NCI-H187 treated with DMSO at 0.1 percent for 48 hours (cell line): ENCODE results near the gene KCTD16.

Experiments
- DNase-seq: peaks from one replicate; lab custom pipeline; 2025; lab: John Stamatoyannopoulos, UW

Gene KCTD16

DNA sequence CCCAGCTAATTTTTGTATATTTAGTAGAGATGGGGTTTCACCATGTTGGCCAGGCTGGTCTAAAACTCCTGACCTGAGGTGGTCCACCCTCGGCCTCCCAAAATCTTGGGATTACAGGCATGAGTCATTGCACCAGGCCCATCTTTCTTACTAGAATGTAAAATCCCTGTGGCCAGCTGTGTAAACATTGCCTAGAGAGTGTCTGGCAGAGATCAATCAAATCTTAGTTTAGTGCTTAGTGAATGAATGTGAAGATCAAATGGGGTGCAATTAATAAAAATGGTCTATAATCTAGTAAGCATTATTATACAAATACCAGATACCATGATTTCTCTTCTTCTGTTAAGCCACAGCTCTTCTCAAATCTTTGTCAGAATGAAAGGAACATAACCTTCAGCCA is 289.9 kb downstream of the KCTD16 start:
- no peak for DNase-seq

DNA sequence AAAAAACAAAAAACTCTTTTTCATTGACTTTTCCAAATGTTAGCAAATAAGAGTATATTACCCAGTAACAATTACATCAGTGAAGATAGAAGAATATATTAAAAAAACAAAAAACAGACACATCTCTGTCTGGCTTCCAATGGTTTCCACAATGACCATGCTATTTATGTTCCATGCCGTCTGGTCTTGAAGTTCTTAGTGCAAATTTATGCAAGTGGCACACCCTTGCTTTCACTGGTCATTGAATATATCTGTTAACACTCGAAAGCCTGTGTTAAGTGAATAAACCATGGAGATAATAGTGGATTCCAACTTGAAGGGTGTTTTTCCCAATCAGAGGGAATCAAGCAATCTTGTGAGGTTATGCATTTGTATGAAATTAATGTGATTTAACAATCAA is 291.9 kb downstream of the KCTD16 start:
- no peak for DNase-seq

DNA sequence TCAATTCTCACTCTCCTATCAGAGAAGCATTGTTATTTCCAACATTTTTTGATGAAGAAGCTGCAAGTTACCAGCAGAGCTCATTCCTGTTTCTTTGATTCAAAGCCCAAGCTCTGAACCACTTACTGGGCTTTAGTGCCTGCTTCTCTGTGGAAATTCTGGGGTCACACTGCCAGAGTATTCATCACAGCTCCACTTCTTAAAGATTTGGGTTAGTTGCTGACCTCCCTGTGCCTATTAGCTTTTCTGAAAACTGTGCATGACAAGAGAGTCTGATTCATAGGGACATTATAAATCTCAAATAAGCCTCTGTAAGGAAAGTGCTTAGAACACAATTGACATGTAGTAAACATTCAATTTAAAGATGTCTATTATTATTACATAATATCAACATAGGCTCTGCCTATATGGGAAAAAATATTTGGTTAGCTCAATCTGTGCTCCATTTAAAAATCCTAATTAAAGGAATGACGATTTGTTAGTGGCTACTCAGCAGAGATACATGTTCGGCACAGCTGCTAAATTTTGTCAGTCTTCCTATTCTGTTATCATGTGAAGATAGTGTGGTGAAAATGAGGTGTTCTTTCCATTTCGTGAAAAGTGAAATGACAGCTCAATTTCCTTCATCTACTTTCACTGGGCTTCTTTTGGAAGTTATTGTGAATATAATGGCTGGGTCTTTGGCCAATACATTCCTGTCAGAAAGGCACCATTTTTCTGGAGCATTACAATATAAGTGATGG is 293.0 kb downstream of the KCTD16 start:
- DNase-seq = no peak

DNA sequence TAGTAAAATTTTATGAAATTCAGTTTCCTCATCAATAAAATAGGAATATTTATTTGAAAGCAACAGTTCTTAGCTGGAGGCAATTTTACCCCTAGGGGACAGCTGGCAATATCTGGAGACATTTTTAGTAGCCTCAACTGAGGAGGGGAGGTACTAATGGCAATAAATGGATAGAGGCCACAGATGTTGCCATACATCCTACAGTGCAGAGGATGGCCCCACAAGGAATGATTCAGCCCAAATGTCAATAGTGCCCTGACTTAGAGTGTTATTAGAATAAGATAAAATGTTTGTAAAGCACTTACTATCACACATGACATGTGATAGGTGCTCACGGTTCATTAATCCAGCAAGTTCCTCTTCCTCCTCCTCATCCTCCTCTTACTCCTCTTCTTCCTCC is 293.6 kb downstream of the KCTD16 start:
- DNase-seq = no peak

DNA sequence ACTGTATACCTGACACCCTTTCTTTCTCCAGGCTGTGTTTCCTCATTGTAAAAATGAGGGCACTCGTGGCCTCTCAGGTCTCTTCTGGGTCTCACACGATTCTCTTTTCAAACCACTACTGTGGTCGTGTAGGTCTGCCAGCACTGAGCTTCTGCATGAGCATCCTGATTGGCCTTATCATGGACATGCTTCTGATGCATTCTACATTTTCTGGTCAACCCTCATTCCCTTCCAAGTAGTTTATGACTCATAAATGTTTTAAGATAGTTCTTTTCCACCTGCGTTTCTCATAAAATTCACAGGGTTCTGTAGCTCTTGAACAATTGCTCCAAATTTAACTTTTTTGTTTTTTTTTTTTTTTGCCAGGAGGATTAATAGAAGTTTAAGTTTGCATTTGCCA is 294.8 kb downstream of the KCTD16 start:
- no peak for DNase-seq

DNA sequence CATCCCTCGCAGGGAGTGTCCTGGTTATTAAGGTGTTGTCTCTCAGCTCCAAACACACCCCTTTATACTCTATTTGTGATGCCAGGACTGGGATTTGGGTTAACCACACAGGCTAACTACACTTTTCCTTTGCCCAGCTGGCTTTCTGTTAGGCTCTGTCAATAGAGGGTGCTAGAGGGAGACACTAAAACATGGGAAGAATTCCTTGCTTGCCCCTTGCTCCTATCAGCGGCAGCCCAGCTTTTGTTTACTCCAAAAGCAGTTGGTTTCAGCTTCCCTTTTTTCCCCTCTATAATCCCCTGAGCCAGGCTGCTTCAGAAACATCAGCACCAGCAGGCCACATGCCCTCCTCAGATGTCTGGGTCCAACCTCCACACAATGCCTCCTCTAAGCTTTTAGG is 297.1 kb downstream of the KCTD16 start:
- DNase-seq = no peak

DNA sequence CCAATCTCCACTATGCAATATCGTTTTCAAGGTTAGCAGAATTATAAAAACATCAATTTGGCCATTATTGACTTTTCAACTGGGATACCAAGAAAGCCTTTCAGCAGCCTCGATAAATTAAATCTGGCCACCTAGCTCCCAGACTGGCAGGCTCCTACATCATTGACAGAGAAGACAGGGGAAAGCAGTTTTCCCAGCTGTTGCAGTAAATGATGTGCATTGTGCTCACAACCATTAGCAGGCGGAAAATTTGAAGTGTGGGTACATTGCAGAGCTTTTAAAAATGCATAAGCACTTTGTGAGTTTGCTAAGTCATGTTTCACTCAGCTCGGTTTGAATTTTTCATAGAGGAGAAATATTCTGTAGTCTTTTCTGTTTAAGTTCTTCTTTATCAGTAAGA is 297.9 kb downstream of the KCTD16 start:
- no peak for DNase-seq

DNA sequence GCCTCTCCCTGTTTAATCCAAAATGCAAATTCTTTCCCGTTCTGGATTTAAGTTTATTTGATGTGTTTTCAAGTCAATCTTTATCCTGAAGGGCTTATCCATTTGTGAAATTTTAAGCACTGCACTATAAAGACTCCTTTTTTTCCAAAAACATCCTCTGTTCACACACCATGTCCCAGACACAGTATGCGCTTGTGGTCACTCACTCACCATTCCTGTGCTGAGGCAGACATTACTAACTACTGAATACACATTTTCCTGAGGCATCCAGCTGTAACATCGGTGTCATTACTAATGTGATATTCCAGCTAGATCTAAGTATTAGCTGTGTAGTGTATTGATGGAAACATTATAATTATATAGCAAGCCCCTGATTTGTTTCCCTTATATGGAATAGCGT is 298.4 kb downstream of the KCTD16 start:
- DNase-seq = no peak

DNA sequence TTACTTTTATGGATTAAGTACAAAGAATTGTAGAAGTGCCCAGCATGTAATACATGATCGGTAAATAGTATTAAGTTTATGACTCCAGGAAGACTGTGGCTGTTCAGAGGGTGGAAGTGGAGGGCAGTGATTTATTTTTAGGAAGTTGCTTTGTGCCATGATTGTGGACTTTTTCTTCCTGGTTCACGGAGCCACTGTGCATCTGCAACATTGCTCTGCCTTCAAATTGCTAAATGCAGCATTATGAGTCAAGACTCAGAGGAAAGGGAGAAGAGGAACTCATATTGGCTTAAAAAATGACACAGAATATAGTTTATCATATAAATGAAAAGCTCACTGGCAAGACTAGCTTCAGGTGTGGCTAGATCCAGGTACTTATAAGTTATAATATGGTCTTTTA is 301.5 kb downstream of the KCTD16 start:
- no peak for DNase-seq

DNA sequence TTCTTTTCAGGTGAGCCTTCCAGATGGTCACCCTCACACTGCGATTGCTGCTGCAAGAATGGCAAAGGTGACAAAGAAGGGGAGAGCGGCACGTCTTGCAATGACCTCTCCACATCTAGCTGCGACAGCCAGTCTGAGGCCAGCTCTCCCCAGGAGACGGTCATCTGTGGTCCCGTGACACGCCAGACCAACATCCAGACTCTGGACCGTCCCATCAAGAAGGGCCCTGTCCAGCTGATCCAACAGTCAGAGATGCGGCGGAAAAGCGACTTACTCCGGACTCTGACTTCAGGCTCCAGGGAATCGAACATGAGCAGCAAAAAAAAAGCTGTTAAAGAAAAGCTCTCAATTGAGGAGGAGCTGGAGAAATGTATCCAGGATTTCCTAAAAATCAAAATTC is 303.0 kb downstream of the KCTD16 start:
- DNase-seq = no peak

DNA sequence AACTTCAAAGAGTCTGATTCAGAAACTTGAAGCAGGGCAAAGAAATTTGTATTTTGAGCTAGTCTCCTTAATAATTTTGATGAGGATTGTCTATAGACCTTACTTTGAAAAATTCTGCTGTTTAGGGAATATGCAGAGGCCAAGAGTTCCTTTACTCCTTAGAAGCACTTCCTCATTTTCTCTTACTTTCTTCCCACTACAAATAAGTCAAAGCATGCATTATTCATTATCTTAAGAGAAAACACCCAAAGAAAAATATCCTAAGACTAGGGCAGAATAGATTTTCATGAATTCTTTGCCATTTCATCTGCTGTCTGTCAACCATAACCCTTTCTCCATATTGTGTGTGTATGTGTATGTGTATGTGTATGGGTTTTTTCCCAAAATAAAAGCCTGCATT is 307.9 kb downstream of the KCTD16 start:
- DNase-seq = no peak

DNA sequence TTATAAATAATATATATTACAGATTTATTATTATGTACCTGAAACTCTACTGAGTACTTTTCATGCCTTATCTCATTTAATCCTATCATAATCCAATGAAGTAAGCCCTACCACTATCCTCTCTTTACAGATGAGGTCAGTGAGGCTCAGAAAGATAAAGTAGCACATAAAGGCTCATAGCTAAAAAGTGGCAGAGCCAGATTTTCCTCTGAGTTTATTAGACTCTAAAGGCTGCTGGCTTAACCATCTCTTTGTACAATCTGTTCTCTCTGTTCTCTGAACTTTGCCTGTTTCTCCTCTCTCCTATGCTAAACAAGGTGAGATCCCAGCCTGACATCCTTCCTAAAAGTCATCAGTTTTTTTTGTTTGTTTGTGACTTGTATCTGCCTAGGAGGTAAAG is 311.2 kb downstream of the KCTD16 start:
- no peak for DNase-seq

DNA sequence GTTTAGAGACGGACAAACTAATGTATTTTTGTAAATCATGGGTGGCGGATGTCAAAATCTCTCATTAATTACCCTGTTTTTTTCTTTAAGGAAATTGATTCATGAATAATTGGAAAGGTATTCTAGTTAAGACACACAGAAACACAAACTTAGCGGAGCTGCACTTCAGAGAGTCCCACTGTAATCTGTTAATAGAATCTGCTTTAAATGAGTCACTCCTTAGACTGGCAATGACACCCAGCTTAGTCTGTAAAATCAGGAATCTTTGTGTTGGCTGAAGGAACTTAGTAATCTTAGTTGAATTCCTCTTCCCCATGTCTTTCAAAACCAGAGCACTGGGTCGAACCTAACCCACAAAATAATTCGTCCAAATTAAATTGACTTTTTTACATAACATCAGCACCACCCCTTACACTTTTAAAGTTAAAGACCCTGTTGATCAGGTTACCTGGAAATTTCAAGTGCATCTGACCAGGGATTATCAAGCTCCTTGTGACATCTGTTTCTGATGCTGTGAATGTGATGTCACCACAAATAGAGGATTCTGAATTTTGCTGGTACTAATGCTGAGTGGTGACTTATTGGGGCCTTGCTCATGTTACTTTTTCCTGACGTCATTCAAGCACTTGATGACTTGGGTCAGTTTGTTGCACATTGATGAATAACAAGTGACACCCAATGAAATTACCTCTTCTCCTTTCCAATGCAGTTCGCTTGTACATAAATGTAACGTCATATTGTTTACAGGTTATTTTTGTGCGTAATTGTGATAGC is 313.6 kb downstream of the KCTD16 start:
- no peak for DNase-seq

DNA sequence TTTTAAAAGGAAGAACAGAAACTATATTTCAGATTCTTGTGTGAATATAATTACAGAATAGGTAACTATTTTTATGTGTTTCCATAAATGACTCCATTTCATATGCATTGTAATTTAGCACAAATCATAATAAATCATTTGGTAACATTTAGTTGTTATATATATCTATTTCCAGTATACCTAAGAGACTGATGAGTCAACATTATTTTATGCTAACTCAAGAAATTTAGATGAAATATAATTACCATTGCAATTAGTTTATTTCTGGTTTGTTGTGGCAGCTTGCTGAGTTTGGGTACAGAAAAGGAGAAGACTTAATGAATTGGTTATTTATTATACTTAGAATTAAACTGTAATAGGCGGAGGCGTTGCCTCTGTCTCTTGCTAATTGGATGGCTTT is 314.9 kb downstream of the KCTD16 start:
- DNase-seq = no peak

DNA sequence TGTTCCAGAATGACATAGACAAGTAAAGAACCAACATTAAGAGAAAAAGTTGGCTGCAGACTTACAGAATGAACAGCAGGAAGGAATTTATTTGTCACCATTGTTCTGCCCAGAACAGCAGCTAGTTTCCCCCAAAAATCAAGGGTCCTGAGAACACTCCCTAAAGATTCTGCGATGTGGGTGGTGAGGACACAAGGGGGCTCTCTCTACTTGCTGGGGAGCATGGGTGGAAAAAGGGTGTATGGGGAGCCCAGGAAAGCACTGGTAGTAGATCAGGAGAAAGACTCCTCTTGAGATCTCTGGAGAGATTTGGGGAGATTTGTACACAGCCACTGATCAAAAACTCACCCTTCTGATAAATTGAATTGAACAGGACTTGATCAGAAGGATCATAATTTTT is 316.5 kb downstream of the KCTD16 start:
- DNase-seq = no peak

DNA sequence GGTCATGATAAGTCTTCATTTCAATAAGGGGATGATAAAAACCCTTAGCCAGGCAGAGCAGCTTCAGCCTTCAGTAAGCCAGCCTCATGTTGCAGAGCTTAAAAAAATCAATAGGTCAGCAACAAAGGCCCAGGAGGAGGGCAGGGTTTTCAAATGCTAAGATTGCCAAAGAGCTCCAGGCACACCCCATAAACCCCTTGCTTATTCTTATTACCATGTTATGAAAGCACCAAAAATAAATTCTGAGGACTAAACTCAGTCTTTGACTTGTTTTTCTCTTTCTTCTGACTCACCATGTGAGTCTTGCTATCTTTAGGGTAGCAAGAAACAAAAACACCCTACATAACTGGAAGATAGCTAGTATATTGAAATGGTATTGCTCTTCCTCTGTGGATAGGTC is 317.1 kb downstream of the KCTD16 start:
- no peak for DNase-seq

DNA sequence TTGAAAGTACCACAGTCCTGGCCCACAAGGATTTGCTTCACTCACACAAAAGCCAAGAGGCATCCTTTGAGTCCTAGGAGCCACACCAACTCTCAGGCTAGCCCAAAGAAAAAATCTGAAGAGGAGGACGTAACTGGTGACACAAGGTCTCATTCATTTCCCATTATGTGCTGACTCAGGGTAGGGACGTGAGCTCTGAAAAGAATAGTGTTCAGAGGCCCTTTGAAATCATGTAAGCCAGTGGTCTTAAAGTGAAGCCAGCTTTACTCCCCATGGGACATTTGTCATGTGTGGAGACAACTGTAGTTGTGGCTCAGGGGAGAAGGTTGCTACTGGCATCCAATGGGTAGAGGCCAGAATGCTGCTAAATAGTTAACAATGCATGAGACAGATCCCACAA is 332.4 kb downstream of the KCTD16 start:
- DNase-seq = no peak

DNA sequence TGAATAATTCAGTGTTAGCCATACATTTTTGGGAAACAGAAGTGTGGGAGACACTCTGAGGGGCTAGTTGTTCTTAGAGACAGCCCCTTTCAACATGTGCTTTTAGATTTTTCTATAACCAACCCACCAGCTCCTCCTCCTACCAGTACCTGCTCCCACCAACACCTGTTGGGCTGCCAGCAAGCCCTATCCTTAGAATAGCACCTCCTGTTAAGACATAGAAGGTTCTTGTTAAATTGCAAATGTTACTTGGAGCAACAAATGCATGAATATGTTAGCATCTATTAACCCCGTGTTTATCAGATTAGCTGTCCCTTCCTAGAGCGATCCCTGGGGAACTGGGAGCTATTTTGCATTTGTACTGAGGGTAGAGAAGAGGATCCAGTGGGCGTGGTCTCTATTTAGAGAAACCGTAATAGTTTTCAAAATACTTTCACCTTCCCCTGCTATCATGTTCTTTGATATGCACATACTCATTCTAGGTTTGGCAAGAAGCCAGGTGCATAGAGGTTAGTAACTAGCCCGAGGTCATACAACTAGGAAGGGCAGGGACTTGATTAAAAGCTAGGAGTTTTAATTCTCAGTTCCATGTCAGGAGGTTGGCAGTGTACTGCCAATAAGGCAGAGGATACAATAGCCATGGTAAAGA is 334.4 kb downstream of the KCTD16 start:
- DNase-seq = no peak

DNA sequence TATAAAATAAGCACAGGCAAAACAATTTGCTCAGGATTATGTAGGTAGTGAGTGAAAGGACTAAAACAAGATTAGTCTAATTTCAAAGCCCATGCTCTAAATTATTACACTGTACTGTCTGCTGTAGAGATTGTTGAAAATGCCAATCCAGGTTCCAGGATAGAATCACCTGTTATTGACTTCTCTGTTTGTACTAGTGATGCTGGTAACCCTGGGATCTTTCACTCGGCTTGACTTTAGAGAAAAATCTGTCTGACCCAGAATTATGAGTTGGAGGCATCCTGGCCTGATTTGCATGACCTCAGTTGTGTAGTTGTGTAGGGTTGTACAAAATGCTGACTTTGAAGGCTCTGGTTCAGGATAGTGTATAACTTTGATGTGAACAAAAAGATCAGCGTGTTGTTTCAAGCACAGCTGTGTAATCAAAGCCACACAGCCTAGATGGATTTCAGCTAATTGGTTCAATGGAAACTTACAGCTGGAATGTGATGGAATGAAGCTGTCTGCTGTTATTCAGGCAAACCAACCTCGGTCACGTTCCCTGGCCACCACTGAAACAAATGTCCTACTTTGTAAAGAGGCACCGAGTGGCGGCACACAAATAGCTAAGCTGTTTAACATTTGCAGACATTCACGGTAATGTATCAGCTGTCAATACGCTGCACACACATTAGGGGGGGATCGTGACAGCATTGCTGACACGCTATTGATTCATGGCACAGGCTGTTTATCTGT is 340.3 kb downstream of the KCTD16 start:
- no peak for DNase-seq

DNA sequence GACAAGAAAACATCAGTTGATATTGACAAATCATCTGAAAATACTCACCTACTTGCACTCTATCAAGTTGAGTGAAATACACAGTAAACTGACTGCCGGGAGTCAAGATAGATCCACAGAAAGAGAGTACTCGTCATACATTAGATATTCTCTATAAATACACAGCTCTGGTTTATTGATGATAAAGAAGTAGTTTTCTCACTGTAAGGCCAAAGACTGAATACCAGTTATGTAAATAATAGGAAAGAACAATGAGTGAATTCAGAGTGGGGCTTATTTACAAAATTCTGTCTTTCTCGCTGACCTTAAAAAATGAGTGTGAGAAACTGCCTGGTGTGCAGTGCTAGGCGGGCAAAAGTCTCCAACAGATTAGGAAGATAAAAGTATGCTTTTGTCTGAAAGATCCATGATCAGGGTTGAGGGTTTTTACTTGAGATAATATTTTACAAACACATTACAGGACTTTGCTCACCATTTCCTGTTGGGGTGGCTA is 341.0 kb downstream of the KCTD16 start:
- DNase-seq = no peak

DNA sequence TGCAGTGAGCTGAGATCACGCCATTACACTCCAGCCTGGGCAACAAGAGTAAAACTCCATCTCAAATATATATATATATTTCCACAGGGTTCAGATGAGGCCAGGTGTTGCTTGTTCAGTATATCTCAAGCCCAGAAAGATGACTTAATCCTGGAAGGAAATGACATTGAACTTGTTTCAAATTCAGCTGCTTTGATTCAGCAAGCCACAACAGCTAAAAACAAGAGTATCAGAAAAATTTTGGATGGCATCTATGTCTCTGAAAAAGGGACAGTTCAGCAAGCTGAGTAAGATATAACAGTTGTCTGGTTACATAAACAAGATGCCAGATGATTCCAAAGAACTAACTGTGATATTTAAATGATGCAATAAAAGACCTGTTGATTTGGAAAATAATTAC is 352.0 kb downstream of the KCTD16 start:
- DNase-seq = no peak

DNA sequence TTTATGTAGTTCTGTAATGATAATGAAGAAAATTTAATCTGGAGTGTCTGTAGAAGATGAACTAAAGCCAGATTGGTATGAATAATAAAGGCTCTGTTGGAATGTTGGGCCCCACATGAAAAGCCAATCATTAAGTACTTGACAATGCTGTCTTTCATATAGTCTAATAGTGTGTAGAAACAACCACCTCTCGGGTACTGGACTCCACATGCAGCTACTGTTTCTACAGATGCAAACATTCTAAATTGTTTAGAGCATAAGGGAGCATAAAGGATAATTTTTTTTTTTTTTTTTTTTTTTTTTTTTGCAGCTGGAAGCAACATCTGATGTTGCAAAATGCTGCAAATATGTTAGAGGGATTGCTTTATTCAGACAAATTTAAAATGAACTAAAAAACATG is 354.3 kb downstream of the KCTD16 start:
- no peak for DNase-seq
